DND-41 (cell line): ENCODE measurements around the gene BMP8B.

Experiments
- EZH2 ChIP-seq: IDR thresholded peaks from 3 replicates; pipeline ENCODE4 v1.6.1; 2012; ENCODE audit warnings: borderline replicate concordance, low read depth, mild to moderate bottlenecking, moderate library complexity, low read length, inconsistent platforms; ENCODE audit not compliant: severe bottlenecking
- TF ChIP-seq, protein P1 (sequence below): IDR thresholded peaks from 2 replicates; pipeline ENCODE4 v1.5.1; 2012; ENCODE audit warnings: borderline replicate concordance, low read length, moderate library complexity, mild to moderate bottlenecking; ENCODE audit not compliant: poor library complexity, severe bottlenecking; ENCODE audit errors: extremely low read depth

DNA sequence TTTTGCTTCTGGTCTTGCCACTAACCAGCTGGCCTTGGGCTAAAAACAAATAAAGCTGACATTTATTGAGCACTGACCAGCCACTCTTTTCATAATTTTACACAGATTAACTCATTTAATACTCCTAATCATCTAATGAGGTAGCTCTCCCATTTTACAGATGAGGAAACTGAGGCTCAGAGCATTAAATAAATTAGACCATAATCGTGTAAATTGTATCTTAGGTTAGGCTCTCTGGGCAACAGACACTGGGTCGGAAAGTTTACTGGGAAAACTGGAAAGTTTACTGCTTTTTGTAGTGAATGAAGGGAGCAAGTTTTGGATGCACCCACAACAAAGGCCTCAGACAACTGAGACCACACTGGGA lies 7.3 kb downstream of the BMP8B start:
- TF ChIP-seq EZH2: no peak
- TF ChIP-seq, protein P1, sequence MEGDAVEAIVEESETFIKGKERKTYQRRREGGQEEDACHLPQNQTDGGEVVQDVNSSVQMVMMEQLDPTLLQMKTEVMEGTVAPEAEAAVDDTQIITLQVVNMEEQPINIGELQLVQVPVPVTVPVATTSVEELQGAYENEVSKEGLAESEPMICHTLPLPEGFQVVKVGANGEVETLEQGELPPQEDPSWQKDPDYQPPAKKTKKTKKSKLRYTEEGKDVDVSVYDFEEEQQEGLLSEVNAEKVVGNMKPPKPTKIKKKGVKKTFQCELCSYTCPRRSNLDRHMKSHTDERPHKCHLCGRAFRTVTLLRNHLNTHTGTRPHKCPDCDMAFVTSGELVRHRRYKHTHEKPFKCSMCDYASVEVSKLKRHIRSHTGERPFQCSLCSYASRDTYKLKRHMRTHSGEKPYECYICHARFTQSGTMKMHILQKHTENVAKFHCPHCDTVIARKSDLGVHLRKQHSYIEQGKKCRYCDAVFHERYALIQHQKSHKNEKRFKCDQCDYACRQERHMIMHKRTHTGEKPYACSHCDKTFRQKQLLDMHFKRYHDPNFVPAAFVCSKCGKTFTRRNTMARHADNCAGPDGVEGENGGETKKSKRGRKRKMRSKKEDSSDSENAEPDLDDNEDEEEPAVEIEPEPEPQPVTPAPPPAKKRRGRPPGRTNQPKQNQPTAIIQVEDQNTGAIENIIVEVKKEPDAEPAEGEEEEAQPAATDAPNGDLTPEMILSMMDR: no peak
